Left lung (tissue), 10 donors: ENCODE results near the gene HARS2. TPM values are rescaled to one million over a fixed set of nuclear protein-coding genes. Genes with fewer than 3 reads are reported as not detected.

Experiments
- ATAC-seq: fragments of 200-7000 bp; cut with Tn5 transposase; one replicate; pipeline ENCODE4 v1.9.1; 2020; ENCODE audit warnings: moderate library complexity
- DNase-seq, 4 donors: peaks; one replicate each; pipeline ENCODE4 v3.0.0-alpha.2; 2013 to 2020
- H3K27ac ChIP-seq, 2 donors: fragments of 200-600 bp; sonication (generic) in 1 of 2; one replicate each; pipeline versions ENCODE4 v1.5.0 to v1.8.0; 2020 to 2021
- H3K27me3 ChIP-seq, 2 donors: fragments of 200-600 bp; sonication (generic) in 1 of 2; one replicate each; pipeline versions ENCODE4 v1.5.0 to v1.8.0; 2020 to 2021
- H3K36me3 ChIP-seq, 2 donors: fragments of 200-600 bp; sonication (generic) in 1 of 2; one replicate each; pipeline versions ENCODE4 v1.5.0 to v1.8.0; 2020 to 2021
- H3K4me1 ChIP-seq, 2 donors: fragments of 200-600 bp; one replicate each; pipeline ENCODE4 v1.8.0; 2021
- H3K4me3 ChIP-seq, 2 donors: fragments of 200-600 bp; sonication (generic) in 1 of 2; one replicate each; pipeline versions ENCODE4 v1.5.0 to v1.8.0; 2020 to 2021; ENCODE audit warnings: mild to moderate bottlenecking in 1 of 2
- H3K9me3 ChIP-seq, 2 donors: fragments of 200-600 bp; sonication (generic) in 1 of 2; one replicate each; pipeline versions ENCODE4 v1.5.0 to v1.8.0; 2020 to 2021
- CTCF ChIP-seq, 2 donors: fragments of 200-600 bp; sonication (generic) in 1 of 2; IDR thresholded peaks; one replicate each; pipeline versions ENCODE4 v1.5.0 to v1.8.0; 2021; ENCODE audit warnings: antibody characterized with exemption in 2 of 2
- intact Hi-C, 2 donors: fragments of 100-400 bp; cut with DNase I; formaldehyde crosslinking; loops; one replicate each; pipeline versions ENCODE4 v1.11.2 to v1.14.2; 2022
- microRNA-seq, 2 donors: library from miRNA; unstranded; fragments of <30 nt; microRNA quantifications; one replicate each; pipeline ENCODE4, GENCODE V29; 2019
- polyA plus RNA-seq, 6 donors: library from polyadenylated mRNA; unstranded; fragments of 120-200 nt; gene quantifications; one replicate each; pipeline ENCODE4 v1.2.1, GENCODE V29; 2013; ENCODE audit not compliant: insufficient read length in 6 of 6
- total RNA-seq, 2 donors: library from RNA; stranded (reverse); fragmentation: NEBNext Ultra II Directional; extraction: Animal tissue kit (Norgen Biotek cat#: 25700); gene quantifications; one replicate each; pipeline ENCODE4 v1.2.1, GENCODE V29; 2021
- donor health status: DM: no; HTN: yes; CAD: no.
- donor health status: DM: no; HTN: no; CAD: no.

HARS2 gene
- total and polyA plus RNA-seq, 8 donors = 23.4 to 57.4 (median 50.1) TPM

DNA sequence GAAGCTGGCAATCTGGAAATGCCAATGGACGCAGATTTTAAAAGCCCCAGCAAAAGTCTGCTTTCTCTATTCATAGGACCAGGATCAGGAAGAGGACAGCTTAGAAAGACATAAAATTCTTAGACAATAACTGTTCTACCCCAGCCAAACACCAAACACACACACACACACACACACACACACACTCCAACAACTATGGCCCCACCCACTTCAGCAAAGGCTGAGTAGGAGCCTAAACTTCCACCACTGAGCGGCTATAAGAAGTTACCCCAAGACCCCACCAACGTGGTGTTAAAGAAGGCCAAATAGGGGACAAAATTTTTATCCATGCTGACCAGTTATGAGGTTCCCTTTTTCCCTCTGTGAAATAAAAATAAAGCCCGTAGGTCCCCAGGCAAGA lies 41.8 kb downstream of the HARS2 start:
- DNase-seq (no peak), ATAC-seq (no peak)
- intact Hi-C loops = no loop called here

GRCh38 chr5:140734354-140734753 lies 43.1 kb downstream of the HARS2 start:
- ATAC-seq (no peak), DNase-seq (peak in 1 of 4 donors; percentile 10)
- peaks cover 0 to 4% of the 10 kb centered on the region in 2 donors for H3K9me3 ChIP-seq
- H3K27me3 ChIP-seq = peaks cover 3 to 41% of the 10 kb centered on the region in 2 donors
- intact Hi-C loops = no loop called here
- peak in 1 of 2 donors; percentile 39 for TF ChIP-seq CTCF (IDR thresholded peaks at IDR 0.05)
- no peak overlapping the region for H3K27ac ChIP-seq
- H3K4me1 ChIP-seq = no peaks in the 10 kb centered on the region
- H3K36me3 ChIP-seq = no peaks in the 10 kb centered on the region
- no peak overlapping the region for H3K4me3 ChIP-seq

More for the DNA sequence above, 41.8 kb downstream of the HARS2 start:
- no peak for TF ChIP-seq CTCF (IDR thresholded peaks at IDR 0.05)
- Histone ChIP-seq H3K4me1 (no peaks in the 10 kb centered on the region), H3K9me3 (peaks cover 0 to 3% of the 10 kb centered on the region in 2 donors), H3K36me3 (no peaks in the 10 kb centered on the region), H3K27me3 (peaks cover 3 to 43% of the 10 kb centered on the region in 2 donors), H3K27ac (no peak overlapping the region), H3K4me3 (no peak overlapping the region)

DNA sequence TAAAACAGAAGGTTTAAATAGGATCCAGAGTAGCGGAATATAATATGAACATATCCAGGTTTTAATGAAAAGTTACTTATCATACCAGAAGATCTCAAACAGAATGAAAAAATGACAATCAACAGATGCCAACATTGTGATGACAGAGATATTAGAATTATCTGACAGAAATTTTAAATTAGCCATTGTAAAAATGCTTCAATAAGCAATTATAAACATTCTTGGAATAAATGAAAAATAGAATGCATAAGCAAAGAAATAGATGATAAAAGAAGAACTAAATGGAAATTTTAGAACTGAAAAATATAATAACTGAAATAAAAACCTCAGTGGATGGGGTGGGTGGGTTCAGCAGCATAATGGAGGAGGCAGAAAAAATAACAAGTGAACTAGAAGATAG lies 46.2 kb downstream of the HARS2 start:
- Histone ChIP-seq H3K27me3 (peaks cover 3 to 22% of the 10 kb centered on the region in 2 donors), H3K4me1 (no peaks in the 10 kb centered on the region), H3K36me3 (no peaks in the 10 kb centered on the region), H3K4me3 (no peak overlapping the region), H3K27ac (no peak overlapping the region), H3K9me3 (peaks cover 0 to 4% of the 10 kb centered on the region in 2 donors)
- ATAC-seq (no peak), DNase-seq (no peak)
- no peak for TF ChIP-seq CTCF (IDR thresholded peaks at IDR 0.05)
- intact Hi-C loops = no loop called here

- Histone ChIP-seq H3K27me3 (peaks cover 0 to 7% of the 10 kb centered on the region in 2 donors), H3K27ac (no peak overlapping the region), H3K36me3 (no peaks in the 10 kb centered on the region), H3K9me3 (peaks cover 0 to 37% of the 10 kb centered on the region in 2 donors), H3K4me3 (no peak overlapping the region), H3K4me1 (no peaks in the 10 kb centered on the region)
- no peak for ATAC-seq
- intact Hi-C loops = no loop called here
- no peak for TF ChIP-seq CTCF (IDR thresholded peaks at IDR 0.05)
- no peak for DNase-seq
Measured at GRCh38 chr5:140741967-140742366, 50.7 kb downstream of the HARS2 start.

Small RNA genes lying within 50 kb of the gene (microRNA-seq; reads per million reads assigned to microRNA genes)
- 0 to 0.55 reads per million in 2 donors for gene MIR3655

Other genes starting within 250 kb of the HARS2 start
- gene EIF4EBP3, start 143.8 kb upstream of the HARS2 start, total RNA-seq = 10 to 100 TPM; 10.6 to 16.8 TPM
- gene EIF4EBP3, start 143.8 kb upstream of the HARS2 start, polyA plus RNA-seq = 10 to 100 TPM; 10.2 to 13.2 (median 12.4) TPM
- 10 to 100 TPM; 25.1 to 33.0 TPM for gene SRA1, start 134.0 kb upstream of the HARS2 start, total RNA-seq
- gene SRA1, start 134.0 kb upstream of the HARS2 start, polyA plus RNA-seq = 10 to 100 TPM; 20.2 to 36.2 (median 23.1) TPM
- gene APBB3, start 126.9 kb upstream of the HARS2 start, total RNA-seq = 10 to 100 TPM; 19.6 to 23.2 TPM
- 10 to 100 TPM; 39.6 to 60.1 (median 50.6) TPM for gene APBB3, start 126.9 kb upstream of the HARS2 start, polyA plus RNA-seq
- 10 to 100 TPM; 78.6 to 82.8 TPM for gene SLC35A4, start 126.6 kb upstream of the HARS2 start, total RNA-seq
- 10 to 100 TPM; 63.8 to 79.8 (median 73.9) TPM for gene SLC35A4, start 126.6 kb upstream of the HARS2 start, polyA plus RNA-seq
- gene CD14, start 58.3 kb upstream of the HARS2 start, total RNA-seq = 100 to 1,000 TPM in 1 of 2 donors, 10 to 100 TPM in 1; 76.8 to 252 TPM
- 10 to 100 TPM; 11.1 to 21.1 (median 18.8) TPM for gene CD14, start 58.3 kb upstream of the HARS2 start, polyA plus RNA-seq
- 10 to 100 TPM in 1 of 2 donors, 1 to 10 TPM in 1; 7.6 to 12.8 TPM for gene TMCO6, start 52.0 kb upstream of the HARS2 start, total RNA-seq
- gene TMCO6, start 52.0 kb upstream of the HARS2 start, polyA plus RNA-seq = 10 to 100 TPM; 18.7 to 23.1 (median 19.7) TPM
- gene NDUFA2, start 43.8 kb upstream of the HARS2 start, total RNA-seq = 10 to 100 TPM; 50.2 to 62.8 TPM
- gene NDUFA2, start 43.8 kb upstream of the HARS2 start, polyA plus RNA-seq = 10 to 100 TPM; 56.3 to 68.2 (median 64.1) TPM
- 10 to 100 TPM; 53.9 to 58.5 TPM for gene IK, start 43.6 kb upstream of the HARS2 start, total RNA-seq
- gene IK, start 43.6 kb upstream of the HARS2 start, polyA plus RNA-seq = 100 to 1,000 TPM; 131 to 178 (median 164) TPM
- gene WDR55, start 26.6 kb upstream of the HARS2 start, total RNA-seq = 10 to 100 TPM; 21.0 to 26.5 TPM
- 10 to 100 TPM; 17.8 to 24.0 (median 20.7) TPM for gene WDR55, start 26.6 kb upstream of the HARS2 start, polyA plus RNA-seq
- under 1 TPM; 0.41 to 0.71 TPM for gene DND1, start 17.9 kb upstream of the HARS2 start, total RNA-seq
- 1 to 10 TPM in 2 of 6 donors, under 1 TPM in 2, not detected in 2; 0.36 to 1.3 (median 0.80) TPM for gene DND1, start 17.9 kb upstream of the HARS2 start, polyA plus RNA-seq
- gene HARS1, start 85 bp upstream of the HARS2 start, total RNA-seq = 10 to 100 TPM; 36.2 to 50.4 TPM
- 10 to 100 TPM; 70.5 to 82.8 (median 74.3) TPM for gene HARS1, start 85 bp upstream of the HARS2 start, polyA plus RNA-seq
- 10 to 100 TPM; 40.6 to 43.8 TPM for gene ZMAT2, start 9.0 kb downstream of the HARS2 start, total RNA-seq
- gene ZMAT2, start 9.0 kb downstream of the HARS2 start, polyA plus RNA-seq = 100 to 1,000 TPM in 5 of 6 donors, 10 to 100 TPM in 1; 97.8 to 133 (median 118) TPM
- gene PCDHA1, start 94.7 kb downstream of the HARS2 start, total RNA-seq = not detected
- gene PCDHA1, start 94.7 kb downstream of the HARS2 start, polyA plus RNA-seq = under 1 TPM in 4 of 6 donors, not detected in 2; 0.06 to 0.14 (median 0.11) TPM
- gene PCDHA2, start 103.4 kb downstream of the HARS2 start, total RNA-seq = under 1 TPM; 0.18 to 0.52 TPM
- under 1 TPM; 0.15 to 0.46 (median 0.35) TPM for gene PCDHA2, start 103.4 kb downstream of the HARS2 start, polyA plus RNA-seq
- under 1 TPM; 0.50 to 0.73 TPM for gene PCDHA3, start 109.6 kb downstream of the HARS2 start, total RNA-seq
- gene PCDHA3, start 109.6 kb downstream of the HARS2 start, polyA plus RNA-seq = under 1 TPM; 0.21 to 0.46 (median 0.40) TPM
- gene PCDHA4, start 115.6 kb downstream of the HARS2 start, total RNA-seq = under 1 TPM; 0.65 to 0.79 TPM
- under 1 TPM; 0.20 to 0.70 (median 0.46) TPM for gene PCDHA4, start 115.6 kb downstream of the HARS2 start, polyA plus RNA-seq
- gene PCDHA5, start 130.2 kb downstream of the HARS2 start, total RNA-seq = under 1 TPM; 0.37 to 0.64 TPM
- under 1 TPM; 0.06 to 0.17 (median 0.08) TPM for gene PCDHA5, start 130.2 kb downstream of the HARS2 start, polyA plus RNA-seq
- gene PCDHA6, start 136.5 kb downstream of the HARS2 start, total RNA-seq = 1 to 10 TPM in 1 of 2 donors, under 1 TPM in 1; 0.76 to 1.8 TPM
- under 1 TPM; 0.34 to 0.90 (median 0.46) TPM for gene PCDHA6, start 136.5 kb downstream of the HARS2 start, polyA plus RNA-seq
- gene PCDHA7, start 142.8 kb downstream of the HARS2 start, total RNA-seq = under 1 TPM; 0.52 to 0.87 TPM
- gene PCDHA7, start 142.8 kb downstream of the HARS2 start, polyA plus RNA-seq = under 1 TPM; 0.10 to 0.66 (median 0.49) TPM
- under 1 TPM in 1 of 2 donors, not detected in 1; 0.21 TPM for gene PCDHA8, start 149.7 kb downstream of the HARS2 start, total RNA-seq
- gene PCDHA8, start 149.7 kb downstream of the HARS2 start, polyA plus RNA-seq = under 1 TPM; 0.05 to 0.16 (median 0.12) TPM
- gene PCDHA9, start 156.9 kb downstream of the HARS2 start, total RNA-seq = under 1 TPM in 1 of 2 donors, not detected in 1; 0.20 TPM
- gene PCDHA9, start 156.9 kb downstream of the HARS2 start, polyA plus RNA-seq = under 1 TPM; 0.03 to 0.11 (median 0.06) TPM
- gene PCDHA10, start 164.4 kb downstream of the HARS2 start, total RNA-seq = 1 to 10 TPM in 1 of 2 donors, under 1 TPM in 1; 0.47 to 1.7 TPM
- gene PCDHA10, start 164.4 kb downstream of the HARS2 start, polyA plus RNA-seq = under 1 TPM; 0.14 to 0.65 (median 0.39) TPM
- gene PCDHA11, start 177.5 kb downstream of the HARS2 start, total RNA-seq = 1 to 10 TPM; 1.4 to 1.5 TPM
- under 1 TPM; 0.15 to 0.53 (median 0.27) TPM for gene PCDHA11, start 177.5 kb downstream of the HARS2 start, polyA plus RNA-seq
- gene PCDHA12, start 183.9 kb downstream of the HARS2 start, total RNA-seq = 1 to 10 TPM; 3.6 to 7.4 TPM
- under 1 TPM in 5 of 6 donors, not detected in 1; 0.03 to 0.09 (median 0.06) TPM for gene PCDHA12, start 183.9 kb downstream of the HARS2 start, polyA plus RNA-seq
- gene PCDHA13, start 190.7 kb downstream of the HARS2 start, total RNA-seq = 1 to 10 TPM; 1.5 to 1.7 TPM
- gene PCDHA13, start 190.7 kb downstream of the HARS2 start, polyA plus RNA-seq = under 1 TPM; 0.09 to 0.38 (median 0.26) TPM
- gene PCDHAC1, start 234.8 kb downstream of the HARS2 start, total RNA-seq = 1 to 10 TPM; 6.7 to 8.3 TPM
- gene PCDHAC1, start 234.8 kb downstream of the HARS2 start, polyA plus RNA-seq = under 1 TPM; 0.26 to 0.53 (median 0.32) TPM